CD4-positive, alpha-beta T cell treated with Interleukin-15 for 4 hours (primary cell): ENCODE measurements around the gene TMEM128.
"Not testable (repeated sequence)": the region's sequence is repeated elsewhere in the genome, so short reads cannot be mapped to it uniquely, and the experiment has no call there.

ENCODE experiments used
- DNase-seq: peaks from one replicate; pipeline ENCODE4 v3.0.0-alpha.2; 2020; ENCODE audit warnings: low spot score

Gene TMEM128

GRCh38 chr4:4248029-4248884, at the start of gene TMEM128:
TMEM128 (minus strand) TSS chr4:4248223; CDS start chr4:4248202, 21 bp downstream.
- DNase-seq: peak; percentile 91

- no peak for DNase-seq
Measured at GRCh38 chr4:4296283-4296846, 48.3 kb upstream of the TMEM128 start.

- no peak for DNase-seq
Measured at GRCh38 chr4:4293279-4293678, 45.3 kb upstream of the TMEM128 start.

- peak; percentile 97 for DNase-seq
Measured at GRCh38 chr4:4289941-4290850, 42.2 kb upstream of the TMEM128 start, which contains the start of the genes LYAR and ZBTB49. LYAR (minus strand) TSS chr4:4290154; CDS start chr4:4283742, 6,412 bp downstream. ZBTB49 (plus strand) TSS chr4:4290251; CDS start chr4:4299946, 9,695 bp downstream.

- DNase-seq: no peak
Measured at GRCh38 chr4:4289597-4289940, 41.5 kb upstream of the TMEM128 start.

GRCh38 chr4:4289055-4289454, 41.0 kb upstream of the TMEM128 start:
- no peak for DNase-seq

GRCh38 chr4:4288098-4288497, 40.1 kb upstream of the TMEM128 start:
- DNase-seq: no peak

- no peak for DNase-seq
Measured at GRCh38 chr4:4284827-4285618, 37.0 kb upstream of the TMEM128 start.

- DNase-seq: no peak
Measured at GRCh38 chr4:4281787-4282186, 33.8 kb upstream of the TMEM128 start.

- no peak for DNase-seq
Measured at GRCh38 chr4:4277531-4277930, 29.5 kb upstream of the TMEM128 start.

- no peak for DNase-seq
Measured at GRCh38 chr4:4274226-4274625, 26.2 kb upstream of the TMEM128 start.

- DNase-seq: no peak
Measured at GRCh38 chr4:4271912-4272311, 23.9 kb upstream of the TMEM128 start.

GRCh38 chr4:4270529-4270928, 22.5 kb upstream of the TMEM128 start:
- DNase-seq: peak; percentile 40

- DNase-seq: peak; percentile 78
Measured at GRCh38 chr4:4269856-4270255, 21.8 kb upstream of the TMEM128 start.

- DNase-seq: peak; percentile 52
Measured at GRCh38 chr4:4269331-4269731, 21.3 kb upstream of the TMEM128 start.

- DNase-seq: no peak
Measured at GRCh38 chr4:4268776-4269175, 20.8 kb upstream of the TMEM128 start.

GRCh38 chr4:4267981-4268380, 20.0 kb upstream of the TMEM128 start:
- no peak for DNase-seq

- DNase-seq: peak; percentile 77
Measured at GRCh38 chr4:4260185-4260751, 12.2 kb upstream of the TMEM128 start.

GRCh38 chr4:4259484-4260100, 11.6 kb upstream of the TMEM128 start:
- no peak for DNase-seq

- not testable (repeated sequence) for DNase-seq
Measured at GRCh38 chr4:4257705-4258104, 9.7 kb upstream of the TMEM128 start.

- DNase-seq: no peak
Measured at GRCh38 chr4:4256799-4257198, 8.8 kb upstream of the TMEM128 start.
